GM19328 (cell line): ENCODE measurements around the gene DHH.
"Not testable (repeated sequence)": the region's sequence is repeated elsewhere in the genome, so short reads cannot be mapped to it uniquely, and the experiment has no call there.

ENCODE experiments used
- ATAC-seq: cut with Tn5 transposase; IDR thresholded peaks from one replicate; pipeline ENCODE4 v1.9.1; 2021; ENCODE audit warnings: mild to moderate bottlenecking, moderate library complexity; ENCODE audit not compliant: unreplicated experiment

DHH gene

DNA sequence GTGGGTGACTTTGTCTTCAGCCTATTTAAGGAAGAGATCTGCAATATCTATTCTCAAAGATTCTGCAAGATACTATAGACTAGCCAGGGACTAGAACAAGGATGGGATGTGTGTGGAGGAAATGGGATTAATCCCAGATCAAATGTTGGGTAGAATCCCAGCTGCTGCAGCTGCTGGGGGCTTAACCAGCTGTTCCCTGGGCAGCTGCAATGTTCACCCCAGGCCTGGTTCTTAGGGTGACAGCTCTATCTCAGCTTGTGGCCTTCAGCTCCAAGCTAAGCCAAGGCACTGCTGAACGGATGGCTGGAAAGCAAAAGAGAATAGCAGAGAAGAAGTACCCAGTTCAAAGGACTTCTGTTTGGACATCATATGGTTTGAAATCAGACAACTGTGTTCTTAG is 14.8 kb downstream of the DHH start:
- no peak for ATAC-seq

DNA sequence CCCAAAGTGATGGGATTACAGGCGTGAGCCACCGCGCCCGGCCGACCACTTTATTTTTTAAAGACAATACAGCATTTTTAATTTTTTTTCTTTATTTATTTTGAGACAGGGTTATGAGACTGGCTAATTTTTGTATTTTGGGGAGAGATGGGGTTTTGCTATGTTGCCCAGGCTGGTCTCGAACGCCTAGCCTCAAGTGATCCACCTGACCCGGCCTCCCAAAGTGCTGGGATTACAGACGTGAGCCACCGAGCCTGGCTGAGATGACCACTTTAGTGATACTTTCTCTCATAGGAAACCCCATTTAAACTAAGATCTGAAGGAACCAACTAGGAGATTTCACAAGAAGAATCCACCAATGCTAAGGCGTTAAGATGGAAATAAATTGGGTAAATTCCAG is 23.6 kb downstream of the DHH start:
- no peak for ATAC-seq

DNA sequence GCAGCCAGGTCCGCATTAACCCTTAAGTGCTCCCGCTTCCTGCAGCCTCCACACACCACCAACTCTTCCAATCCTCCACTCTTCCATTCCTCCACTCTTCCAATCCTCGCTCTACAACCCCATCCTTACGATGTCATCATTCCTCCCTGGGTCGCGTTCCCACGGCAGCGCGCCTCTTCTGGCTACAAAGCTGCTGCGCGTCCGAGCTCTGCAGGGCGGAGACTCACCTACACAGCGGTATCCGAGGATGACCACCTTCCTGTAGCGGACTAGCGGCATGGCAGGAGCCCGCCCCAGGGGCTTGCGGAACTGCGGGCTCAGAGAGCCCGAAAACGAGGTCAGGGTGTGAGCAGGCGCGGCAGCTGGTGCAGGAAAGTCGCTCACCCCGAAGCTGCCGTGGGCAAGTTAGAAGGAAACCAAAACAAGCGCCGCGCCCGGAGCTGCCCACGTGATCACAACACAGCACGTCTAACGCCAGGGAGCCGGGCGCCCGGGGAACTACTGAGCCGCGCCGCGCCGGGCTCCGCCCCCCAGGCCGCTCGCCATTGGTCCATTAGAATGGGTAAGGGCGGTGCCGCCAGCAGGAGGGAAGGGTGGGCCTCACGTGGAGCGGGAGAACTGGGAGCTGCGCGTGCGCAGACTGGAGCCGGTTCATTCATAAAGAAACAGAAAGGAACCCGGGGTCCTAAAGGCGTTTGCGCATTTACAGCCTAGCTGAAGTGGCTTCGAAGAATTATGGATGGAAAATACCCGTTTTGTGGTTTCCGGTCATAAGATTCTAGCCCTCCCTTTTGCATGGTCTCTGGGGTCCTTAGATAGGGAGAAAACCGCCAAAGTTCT is 24.9 kb downstream of the DHH start, which contains the start of gene RHEBL1:
Gene RHEBL1 (minus strand): TSS at position 473 of the 840 bp plus-strand sequence. CDS start 194 bp downstream, at position 279.
- ATAC-seq = peak; percentile 99

DNA sequence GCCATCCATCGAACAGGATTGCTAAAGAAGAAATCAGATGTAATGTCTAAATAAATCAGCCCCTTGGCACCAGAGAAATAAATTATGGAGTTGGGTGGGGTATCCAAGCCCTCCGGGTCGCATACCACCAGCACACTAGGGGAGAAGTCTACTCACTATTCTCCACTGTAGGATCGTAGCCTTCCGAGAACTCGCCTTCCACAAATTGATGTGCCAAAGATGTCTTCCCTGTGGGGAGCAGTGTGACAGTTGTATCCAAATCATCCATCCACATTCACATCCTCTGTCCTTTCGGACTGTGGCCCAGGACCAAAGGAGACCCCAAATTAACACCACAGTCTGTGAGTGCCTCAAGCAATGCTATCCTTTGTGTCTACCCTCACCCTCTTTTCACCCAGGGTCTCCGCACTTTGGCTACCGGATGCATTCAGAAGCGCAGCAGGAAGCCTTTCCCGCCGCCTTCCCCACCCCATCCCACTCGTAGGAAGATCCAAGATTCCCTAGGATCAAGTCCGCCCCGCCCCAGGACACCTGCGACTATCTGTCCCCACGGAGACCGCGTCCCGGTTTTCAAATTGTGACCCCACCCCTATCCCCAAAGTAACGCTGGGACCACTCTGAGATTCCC is 25.6 kb downstream of the DHH start:
- no peak for ATAC-seq

DNA sequence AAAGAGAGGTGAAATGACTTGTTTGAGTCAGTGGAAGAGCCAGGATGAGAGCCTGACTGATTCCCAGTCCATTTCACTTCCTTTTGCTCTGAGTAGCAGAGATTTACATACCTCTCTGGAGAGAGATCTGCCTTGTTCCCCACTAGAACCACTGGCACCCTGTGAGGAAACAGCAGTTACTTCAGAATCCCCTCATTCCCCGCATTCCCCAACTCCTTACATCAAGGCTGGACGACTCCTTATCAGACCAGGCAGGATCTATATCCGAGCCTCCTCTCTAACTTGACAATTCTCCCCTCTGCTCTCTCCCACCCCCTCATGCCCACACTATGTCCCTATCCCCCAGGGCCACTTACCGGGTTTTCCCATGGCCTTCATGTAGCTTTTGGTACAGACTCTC is 28.5 kb downstream of the DHH start:
- ATAC-seq = no peak

DNA sequence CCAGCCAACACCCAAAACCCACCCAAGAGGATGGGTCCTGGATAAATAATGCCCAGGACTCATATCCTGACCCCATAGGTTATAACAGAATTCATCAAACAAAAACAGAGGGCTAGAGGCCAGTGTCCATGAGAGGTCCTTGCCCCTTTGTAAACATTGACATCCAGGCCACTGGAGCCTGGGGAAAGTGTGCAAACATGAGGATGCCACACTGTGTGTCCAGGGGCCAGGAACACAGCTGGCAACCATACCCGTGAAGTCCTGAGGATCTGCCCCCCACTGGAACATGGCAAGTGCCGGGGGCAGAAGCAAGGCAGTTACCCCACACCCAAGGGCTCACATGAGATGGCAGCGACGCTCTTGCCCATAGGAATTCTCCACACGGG is 29.8 kb downstream of the DHH start:
- no peak for ATAC-seq

DNA sequence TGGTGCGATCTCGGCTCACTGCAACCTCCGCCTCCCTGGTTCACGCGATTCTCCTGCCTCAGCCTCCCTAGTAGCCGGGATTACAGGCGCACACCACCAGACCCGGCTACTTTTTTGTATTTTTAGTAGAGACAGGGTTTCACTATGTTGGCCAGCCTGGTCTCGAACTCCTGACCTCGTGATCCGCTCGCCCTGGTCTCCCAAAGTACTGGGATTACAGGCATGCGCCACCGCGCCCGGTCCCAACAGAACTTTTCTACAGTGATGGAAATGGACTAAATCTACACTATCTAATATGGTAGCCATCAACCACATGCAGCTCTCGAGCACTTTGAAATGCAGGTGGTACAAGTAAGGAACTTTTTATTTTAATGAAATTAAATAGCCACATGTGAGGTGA is 32.7 kb downstream of the DHH start:
- not testable (repeated sequence) for ATAC-seq

DNA sequence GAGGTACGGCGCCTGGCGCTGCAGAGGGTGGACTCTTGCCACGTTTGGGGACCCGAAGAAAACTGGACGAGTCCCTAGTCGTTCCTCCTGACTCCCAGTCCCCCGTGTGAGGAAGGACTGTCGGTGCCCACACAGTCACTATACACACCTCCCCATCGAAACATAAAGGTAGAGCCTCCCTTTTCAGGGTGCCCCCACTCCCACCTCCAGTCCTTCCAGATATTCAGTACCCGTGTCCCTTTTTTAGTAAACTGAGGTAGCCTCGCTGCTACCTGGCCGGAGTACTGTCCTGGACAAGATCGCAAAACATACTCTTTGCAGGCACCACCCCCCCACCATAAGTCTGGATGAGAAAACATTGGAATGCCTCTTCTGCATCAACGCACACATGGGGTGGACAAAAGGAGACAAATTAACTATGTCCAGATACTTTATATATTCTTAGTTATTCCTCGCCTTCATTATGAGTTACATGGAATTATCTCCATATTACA is 33.4 kb downstream of the DHH start:
- ATAC-seq = no peak

DNA sequence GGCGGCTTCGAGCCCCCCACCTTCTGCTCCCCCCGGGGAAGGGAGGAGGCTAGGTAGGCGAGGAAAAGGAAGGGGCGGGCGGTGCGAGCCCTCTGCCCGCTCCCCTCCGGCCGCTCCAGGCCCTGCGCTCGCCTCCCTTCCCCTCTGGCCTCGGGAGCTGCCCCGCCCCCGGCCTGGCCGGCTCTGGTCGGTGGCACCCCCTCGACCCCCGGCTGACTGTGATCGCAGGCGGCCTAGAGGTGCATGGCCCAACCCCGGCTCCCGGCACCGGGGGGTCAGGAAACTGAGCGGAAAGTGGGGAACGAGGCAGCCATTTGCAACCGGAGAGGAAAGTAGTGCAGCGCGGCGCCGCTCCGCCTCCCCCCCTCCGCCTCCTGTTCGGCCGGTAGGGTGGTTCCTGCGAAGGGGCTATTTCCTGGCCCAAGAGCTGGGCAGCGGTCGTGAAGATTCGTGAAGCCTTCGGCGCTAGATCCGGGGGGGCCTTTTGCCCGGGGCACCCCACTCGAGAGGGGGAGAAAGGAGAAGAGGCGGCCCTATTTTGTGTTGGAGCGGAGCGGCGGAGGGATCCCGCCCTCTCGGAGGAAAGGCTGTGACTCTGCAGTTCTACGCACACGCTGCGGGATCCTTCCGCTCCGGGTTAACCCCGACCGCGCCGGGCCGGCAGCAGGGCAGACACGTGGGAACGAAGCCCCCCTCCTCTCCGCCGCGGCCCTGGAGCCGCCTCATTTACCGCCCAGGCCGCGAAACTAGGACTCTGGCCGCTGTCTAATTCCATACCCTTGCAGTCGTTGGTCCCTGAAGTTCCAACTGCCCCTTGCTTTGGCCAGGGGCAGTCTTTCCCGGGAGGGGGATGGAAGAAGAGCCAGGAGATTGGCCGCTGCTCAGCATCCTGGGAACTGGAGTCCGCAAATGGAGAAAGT is 34.1 kb downstream of the DHH start, which contains the start of gene KMT2D:
Gene KMT2D (minus strand): TSS at position 558 of the 920 bp plus-strand sequence. CDS start 5,470 bp downstream, outside the sequence.
- ATAC-seq = no peak

DNA sequence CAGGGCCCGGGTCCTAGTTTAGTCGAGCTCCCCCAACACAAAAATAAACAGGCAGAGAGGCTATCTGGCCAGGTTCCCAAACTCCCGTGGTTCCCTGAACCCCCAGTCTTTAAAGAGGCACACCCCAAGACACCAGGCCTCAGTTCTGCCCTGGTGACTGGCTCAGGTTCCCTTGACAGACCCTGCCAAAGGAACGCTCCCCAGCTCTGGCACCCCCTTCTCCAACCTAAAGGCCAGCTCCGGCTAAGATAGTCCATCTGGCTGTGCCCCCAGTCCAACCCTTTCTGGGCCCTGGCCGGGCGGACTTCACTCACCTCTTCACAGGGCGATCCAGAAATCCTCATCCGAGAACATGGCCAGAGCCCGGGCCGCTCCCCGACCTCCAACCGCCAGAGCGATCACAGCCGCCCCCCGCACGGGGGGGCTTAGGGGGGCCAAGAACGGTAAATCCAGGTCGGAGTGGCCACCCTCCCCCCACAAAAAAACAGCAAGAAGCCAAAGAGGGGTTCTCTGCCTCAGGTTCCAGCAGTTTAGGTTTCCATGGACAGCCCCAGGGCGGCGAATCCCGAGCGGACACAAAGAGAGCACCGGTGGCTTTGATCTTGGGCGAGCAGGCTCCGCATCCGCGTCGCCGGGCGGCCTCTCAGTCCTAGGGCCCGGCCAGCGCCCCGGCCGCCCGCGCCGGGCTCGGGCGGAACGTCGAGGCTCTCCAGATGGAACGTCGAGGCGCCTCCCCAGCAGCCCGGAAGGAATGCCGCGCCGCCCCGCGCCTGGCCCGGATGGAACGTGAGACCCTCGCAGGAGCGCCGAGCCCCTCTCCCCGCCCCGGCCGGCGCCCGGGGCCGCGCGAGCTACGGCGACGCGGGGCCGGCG is 35.1 kb downstream of the DHH start:
- ATAC-seq = no peak

DNA sequence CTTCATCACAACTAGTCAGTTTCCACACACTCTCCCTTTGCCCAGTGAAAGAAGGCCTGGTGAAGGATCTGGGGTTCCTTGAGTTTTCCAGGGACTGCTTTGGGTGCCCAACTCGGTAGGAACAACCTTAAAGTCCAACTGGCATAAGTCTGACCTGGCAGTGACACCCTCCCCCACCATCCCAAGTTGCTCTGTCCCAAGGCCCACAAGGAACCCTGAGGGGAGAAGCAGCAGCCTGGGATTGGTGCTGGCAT is 35.6 kb downstream of the DHH start:
- ATAC-seq = no peak

DNA sequence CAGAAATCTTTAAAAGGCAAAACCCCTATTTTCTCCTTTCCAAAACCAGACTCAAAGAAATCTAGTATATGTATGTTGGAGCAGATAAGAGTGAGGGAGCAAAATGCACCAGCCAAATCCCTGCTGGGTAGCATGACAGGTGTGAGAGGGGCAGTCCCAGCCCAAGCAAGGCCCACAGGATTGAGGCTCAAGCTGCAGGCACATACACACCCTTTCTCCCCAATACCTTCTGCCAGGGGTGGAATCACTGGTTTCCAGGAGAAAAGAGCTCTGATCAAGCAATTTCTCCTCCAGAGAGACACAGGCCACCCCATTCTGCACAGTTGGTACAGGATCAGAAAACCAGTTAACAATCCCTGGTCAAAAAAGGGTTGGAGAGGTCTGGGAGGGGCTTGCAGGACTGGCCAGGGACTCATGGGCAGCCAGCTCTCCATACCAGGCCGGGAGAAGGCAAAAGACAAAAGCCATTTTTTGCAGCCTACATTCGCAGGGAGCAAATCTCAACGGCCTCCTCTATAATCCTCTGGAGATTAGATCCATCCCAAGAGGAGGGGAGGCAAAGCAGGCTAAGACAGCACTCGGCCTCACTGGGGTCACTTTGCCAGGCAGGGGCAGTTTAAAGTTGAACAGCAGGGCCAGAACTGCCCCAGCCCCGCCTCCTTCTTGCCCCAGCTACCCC is 36.1 kb downstream of the DHH start:
- ATAC-seq = no peak

DNA sequence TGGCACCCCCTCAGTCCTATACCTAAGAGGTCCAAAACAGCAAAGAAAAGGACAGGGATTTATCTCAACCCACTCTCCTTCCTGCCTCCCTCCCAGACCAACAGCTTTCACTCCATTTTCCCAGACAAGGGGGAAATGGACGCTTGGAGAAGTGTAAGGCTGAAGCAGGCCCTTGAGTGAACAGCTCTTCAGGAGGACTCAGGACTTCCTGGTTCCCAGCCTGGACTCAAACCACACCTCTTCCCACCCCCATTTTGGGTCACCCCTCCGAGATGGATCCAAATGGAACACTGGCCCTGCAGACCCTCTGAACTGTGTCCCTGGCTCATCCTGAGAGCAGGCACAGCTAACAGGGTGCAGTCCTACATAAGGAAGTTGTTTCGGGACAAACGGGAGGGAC is 36.7 kb downstream of the DHH start:
- ATAC-seq = no peak

DNA sequence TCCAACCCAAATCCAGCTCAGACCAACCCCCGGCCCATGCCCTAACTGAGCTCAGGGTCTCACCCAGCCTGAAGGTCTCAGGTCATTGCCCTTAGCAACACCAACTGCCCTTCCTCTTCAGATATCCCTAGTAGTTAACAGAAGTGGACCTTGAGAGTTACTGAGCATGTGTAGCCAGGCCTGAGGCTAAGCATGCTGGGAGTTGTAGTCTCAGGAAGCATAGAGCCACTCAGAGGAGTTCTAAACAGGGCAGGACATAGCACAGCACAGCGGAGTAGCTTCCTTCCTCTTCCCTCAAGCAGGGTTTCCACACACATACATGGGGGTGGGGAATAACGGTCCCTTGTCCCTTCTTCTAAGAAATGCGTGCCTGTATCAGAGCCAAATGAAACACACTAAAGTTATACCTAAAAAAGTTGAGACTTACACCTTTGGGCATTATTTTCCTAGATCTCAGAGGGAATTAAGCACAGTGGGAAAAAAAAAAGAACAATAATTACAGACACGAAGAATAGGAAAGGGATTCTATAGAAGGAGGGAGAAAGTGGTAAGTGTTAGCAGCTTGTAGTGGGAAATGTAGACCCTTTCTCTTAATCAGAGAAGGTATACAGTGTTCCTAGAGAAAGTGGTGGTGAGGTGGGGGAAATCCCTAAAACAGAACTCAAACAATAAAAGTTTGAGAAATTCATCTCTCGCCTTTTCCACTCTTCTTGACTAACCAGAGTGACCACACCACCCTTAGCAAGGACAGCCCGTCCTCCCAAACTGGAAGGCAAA is 38.4 kb downstream of the DHH start:
- ATAC-seq = peak; percentile 72

DNA sequence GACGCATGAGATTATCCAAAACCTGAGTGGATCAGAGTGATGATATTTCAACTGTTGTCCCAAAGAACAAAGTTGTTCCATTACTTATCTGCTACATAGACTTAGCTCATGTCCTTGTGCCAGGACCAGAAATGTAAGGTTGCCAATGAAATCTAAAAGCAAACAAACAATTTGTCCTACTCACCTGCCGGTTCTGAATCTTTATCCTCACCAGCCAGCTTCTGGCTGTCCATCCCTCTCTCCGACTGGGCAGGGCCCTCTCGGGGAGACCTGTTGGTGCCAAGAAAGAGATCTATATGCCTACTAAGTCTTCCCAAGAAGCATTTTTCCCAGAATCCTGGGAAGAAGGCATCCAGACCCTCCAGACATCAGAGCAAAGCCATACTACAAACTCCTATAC is 39.5 kb downstream of the DHH start:
- ATAC-seq = no peak

DNA sequence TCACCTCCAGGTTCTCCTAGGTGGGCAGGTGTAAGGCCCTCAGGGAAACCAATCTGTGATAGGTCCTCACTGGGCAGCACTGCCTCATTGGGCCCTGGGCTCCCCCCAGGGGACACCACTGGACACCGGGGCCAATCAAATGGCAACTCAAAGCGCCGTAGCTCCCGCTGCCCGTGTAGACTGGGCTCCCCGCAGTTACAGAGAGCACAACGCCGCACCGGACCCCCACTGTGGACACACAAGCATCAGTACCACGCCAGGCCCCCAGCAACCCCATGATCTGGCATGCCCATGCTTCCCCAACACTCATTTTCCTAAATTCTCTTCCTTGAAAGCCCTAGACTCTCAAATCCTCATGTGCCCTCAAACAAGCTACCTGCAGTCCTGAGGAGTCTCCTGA is 40.1 kb downstream of the DHH start:
- no peak for ATAC-seq

DNA sequence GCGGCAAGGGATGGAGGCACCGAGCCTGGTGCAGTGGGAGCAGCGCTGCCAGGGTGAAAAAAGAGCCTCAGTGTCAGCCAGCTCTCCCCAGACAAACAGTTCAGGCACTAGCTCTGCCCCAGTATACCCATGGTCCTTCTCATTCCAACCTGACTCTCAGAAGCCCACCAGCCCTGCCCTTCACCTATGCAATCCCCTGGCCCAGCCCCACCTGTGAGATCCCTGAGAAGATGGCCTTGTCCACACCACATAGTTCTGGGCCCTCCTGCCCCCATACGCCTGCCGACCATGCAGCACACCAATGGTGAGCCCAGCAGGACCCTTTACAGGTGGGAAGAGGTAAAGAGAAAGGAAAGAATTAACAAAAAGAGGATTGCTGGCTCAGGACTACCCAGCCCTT is 40.5 kb downstream of the DHH start:
- ATAC-seq = no peak

DNA sequence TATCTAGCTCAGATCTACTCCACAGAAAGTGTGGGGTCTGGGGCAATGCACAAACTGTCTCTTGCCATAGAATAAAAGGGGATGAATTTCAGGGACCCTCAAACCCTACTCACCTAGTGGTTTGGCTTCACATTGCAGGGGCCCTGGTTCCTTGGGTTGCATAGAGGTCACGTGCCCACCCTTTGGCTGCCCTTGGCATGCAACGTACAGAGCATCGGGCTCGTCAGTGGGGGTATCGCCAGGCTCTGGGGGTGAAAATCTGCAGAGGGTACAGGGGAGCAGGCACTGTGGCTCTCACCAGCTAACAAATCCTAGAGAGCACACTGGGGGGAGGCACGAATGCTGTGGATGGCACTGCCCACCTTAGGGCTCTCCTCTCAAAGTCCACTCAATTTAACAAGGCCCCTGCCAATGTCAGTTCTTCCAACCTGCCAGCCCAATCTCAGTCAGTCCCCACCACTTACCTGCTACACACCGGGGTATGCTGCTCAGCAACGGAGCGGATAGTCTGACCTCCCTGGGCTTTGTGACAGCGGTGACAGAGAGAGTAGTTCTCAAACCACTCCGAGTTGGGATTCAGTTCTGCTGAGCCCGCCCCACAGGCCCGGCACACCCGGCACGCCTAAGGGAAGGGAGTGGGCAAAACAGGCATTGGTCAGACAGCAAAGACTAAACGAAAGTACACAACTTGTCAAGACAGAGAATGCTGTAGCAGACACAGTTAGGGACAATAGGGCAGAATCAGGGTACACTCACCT is 42.0 kb downstream of the DHH start:
- no peak for ATAC-seq
